ENCODE results near the gene HNRNPC.
"Not testable (repeated sequence)": the region's sequence is repeated elsewhere in the genome, so short reads cannot be mapped to it uniquely, and the experiment has no call there.

HNRNPC gene

GRCh38 chr14:21191809-21192446 is 77.3 kb downstream of the HNRNPC start:
- DNase-seq: peak; percentile 33 to 80 (median 57)

GRCh38 chr14:21191261-21191808 is 77.9 kb downstream of the HNRNPC start:
- no peak for DNase-seq

- DNase-seq: no peak
These were observed 83.8 kb downstream of the HNRNPC start for GRCh38 chr14:21185491-21185890.

GRCh38 chr14:21184254-21184653 is 85.0 kb downstream of the HNRNPC start:
- DNase-seq: no peak

GRCh38 chr14:21182166-21182565 is 87.1 kb downstream of the HNRNPC start:
- no peak for DNase-seq

- no peak for DNase-seq
These were observed 98.1 kb downstream of the HNRNPC start for GRCh38 chr14:21171128-21171527.

GRCh38 chr14:21169573-21169972 is 99.7 kb downstream of the HNRNPC start:
- DNase-seq: no peak

- no peak for DNase-seq
These were observed 101.2 kb downstream of the HNRNPC start for GRCh38 chr14:21168055-21168454.

- not testable (repeated sequence) for DNase-seq
These were observed 103.6 kb downstream of the HNRNPC start for GRCh38 chr14:21165670-21166069.

- not testable (repeated sequence) for DNase-seq
These were observed 104.1 kb downstream of the HNRNPC start for GRCh38 chr14:21165002-21165605.

- DNase-seq: no peak
These were observed 105.4 kb downstream of the HNRNPC start for GRCh38 chr14:21163871-21164291.

- no peak for DNase-seq
These were observed 107.2 kb downstream of the HNRNPC start for GRCh38 chr14:21162081-21162480.

GRCh38 chr14:21160061-21160610 is 109.1 kb downstream of the HNRNPC start:
- DNase-seq: no peak

Measured in T-helper 1 cell (primary cell).